HL-60 (cell line): ENCODE data around the gene LGR6.

Source experiments
- DNase-seq, 2 experiments: peaks; one replicate each; pipeline ENCODE4 v3.0.0-alpha.2; 2010 to 2020; ENCODE audit warnings: low read depth in 1 of 2, low spot score in 1 of 2
- H3K27ac ChIP-seq: fragments of 250-450 bp; sonication (Bioruptor Pico); replicated peaks from 2 replicates; pipeline ENCODE4 v1.5.1; 2020; ENCODE audit warnings: mild to moderate bottlenecking, moderate library complexity
- H3K27me3 ChIP-seq: fragments of 250-450 bp; sonication (Bioruptor Pico); 2 replicates; pipeline ENCODE4 v1.5.1; 2021; ENCODE audit warnings: mild to moderate bottlenecking, moderate library complexity; ENCODE audit not compliant: insufficient read depth, poor library complexity, severe bottlenecking
- H3K4me3 ChIP-seq: replicated peaks from 2 replicates; pipeline ENCODE4 v1.5.1; 2011; ENCODE audit warnings: mild to moderate bottlenecking, control low read depth, low read length; ENCODE audit not compliant: insufficient read depth
- CTCF ChIP-seq: IDR thresholded peaks from one replicate; pipeline ENCODE4 v1.5.1; 2011; ENCODE audit warnings: low read length, control low read depth, inconsistent platforms; ENCODE audit not compliant: insufficient read depth
- GABPA ChIP-seq: IDR thresholded peaks from 2 replicates; pipeline ENCODE4 v1.6.1; 2012; ENCODE audit warnings: low read depth
- POLR2AphosphoS5 ChIP-seq: IDR thresholded peaks from 2 replicates; pipeline ENCODE4 v1.6.1; 2012; ENCODE audit warnings: low read depth
- REST ChIP-seq: IDR thresholded peaks from 2 replicates; pipeline ENCODE4 v1.6.1; 2012; ENCODE audit warnings: low read depth; ENCODE audit not compliant: insufficient replicate concordance
- SPI1 ChIP-seq: IDR thresholded peaks from 2 replicates; pipeline ENCODE4 v1.6.1; 2012; ENCODE audit warnings: low read depth, mild to moderate bottlenecking, borderline replicate concordance

LGR6 gene

GRCh38 chr1:202242080-202242419 is 48.5 kb downstream of the LGR6 start:
- no peak for DNase-seq
- H3K27me3 ChIP-seq, result peaks cover 12% of the 10 kb centered on the region
- no peak overlapping the region for H3K27ac ChIP-seq
- no peak overlapping the region for H3K4me3 ChIP-seq
- TF ChIP-seq POLR2AphosphoS5, result no peak

GRCh38 chr1:202243006-202243405 is 49.4 kb downstream of the LGR6 start:
- no peak for DNase-seq
- Histone ChIP-seq H3K4me3 (no peak overlapping the region), H3K27ac (no peak overlapping the region), H3K27me3 (peaks cover 7% of the 10 kb centered on the region)
- no peak for TF ChIP-seq CTCF
- TF ChIP-seq POLR2AphosphoS5, result no peak
- no peak for TF ChIP-seq SPI1
- no peak for TF ChIP-seq GABPA
- no peak for TF ChIP-seq REST

- Histone ChIP-seq H3K27me3 (peaks cover 7% of the 10 kb centered on the region), H3K4me3 (no peak overlapping the region), H3K27ac (no peak overlapping the region)
- no peak for DNase-seq
- TF ChIP-seq REST, result no peak
- no peak for TF ChIP-seq POLR2AphosphoS5
- no peak for TF ChIP-seq CTCF
- no peak for TF ChIP-seq SPI1
These were observed 51.3 kb downstream of the LGR6 start for GRCh38 chr1:202244841-202245261.

- no peak for DNase-seq
- TF ChIP-seq SPI1, result no peak
- TF ChIP-seq POLR2AphosphoS5, result no peak
- no peak for TF ChIP-seq GABPA
- no peak for TF ChIP-seq CTCF
These were observed 51.8 kb downstream of the LGR6 start for GRCh38 chr1:202245391-202245790.

GRCh38 chr1:202247104-202247503 is 53.5 kb downstream of the LGR6 start:
- Histone ChIP-seq H3K4me3 (no peak overlapping the region), H3K27me3 (peaks cover 8% of the 10 kb centered on the region), H3K27ac (no peak overlapping the region)
- DNase-seq, result no peak
- no peak for TF ChIP-seq CTCF

More at GRCh38 chr1:202245391-202245790, 51.8 kb downstream of the LGR6 start:
- peaks cover 7% of the 10 kb centered on the region for H3K27me3 ChIP-seq
- H3K27ac ChIP-seq, result no peak overlapping the region
- no peak overlapping the region for H3K4me3 ChIP-seq
